DND-41 (cell line): ENCODE measurements around the gene TAF1B.

Experiments used
- CTCF ChIP-seq: IDR thresholded peaks from 2 replicates; pipeline ENCODE4 v1.5.1; 2012; ENCODE audit warnings: borderline replicate concordance, low read length, moderate library complexity, mild to moderate bottlenecking; ENCODE audit not compliant: poor library complexity, severe bottlenecking; ENCODE audit errors: extremely low read depth
- EZH2 ChIP-seq: IDR thresholded peaks from 3 replicates; pipeline ENCODE4 v1.6.1; 2012; ENCODE audit warnings: borderline replicate concordance, low read depth, mild to moderate bottlenecking, moderate library complexity, low read length, inconsistent platforms; ENCODE audit not compliant: severe bottlenecking

- no peak for TF ChIP-seq CTCF
- TF ChIP-seq EZH2: no peak
Measured at GRCh38 chr2:9846554-9846953, 3.3 kb downstream of the TAF1B start.
